ENCODE measurements around the gene MED7.

The MED7 gene

GRCh38 chr5:157162919-157163510, 20.4 kb upstream of the MED7 start:
- DNase-seq, result no peak

GRCh38 chr5:157161996-157162395, 19.3 kb upstream of the MED7 start:
- no peak for DNase-seq

- no peak for DNase-seq
Measured at GRCh38 chr5:157160001-157160400, 17.3 kb upstream of the MED7 start.

- no peak for DNase-seq
Measured at GRCh38 chr5:157159209-157159751, 16.6 kb upstream of the MED7 start.

- no peak for DNase-seq
Measured at GRCh38 chr5:157157293-157157891, 14.7 kb upstream of the MED7 start.

GRCh38 chr5:157155297-157155696, 12.6 kb upstream of the MED7 start:
- no peak for DNase-seq

GRCh38 chr5:157150995-157151394, 8.3 kb upstream of the MED7 start:
- DNase-seq, result no peak

- peak; percentile 51 for DNase-seq
Measured at GRCh38 chr5:157148734-157149615, 6.3 kb upstream of the MED7 start.

GRCh38 chr5:157143127-157143971, 684 bp upstream of the MED7 start:
- peak; percentile 62 for DNase-seq

- no peak for DNase-seq
Measured at GRCh38 chr5:157137691-157138090, 5.0 kb downstream of the MED7 start.

- no peak for DNase-seq
Measured at GRCh38 chr5:157132281-157132612, 10.4 kb downstream of the MED7 start.

- no peak for DNase-seq
Measured at GRCh38 chr5:157130925-157131324, 11.7 kb downstream of the MED7 start.

GRCh38 chr5:157121709-157122108, 21.0 kb downstream of the MED7 start:
- no peak for DNase-seq

GRCh38 chr5:157120102-157120501, 22.6 kb downstream of the MED7 start:
- DNase-seq, result no peak

- DNase-seq, result no peak
Measured at GRCh38 chr5:157116483-157116954, 26.1 kb downstream of the MED7 start.

GRCh38 chr5:157115502-157115901, 27.2 kb downstream of the MED7 start:
- no peak for DNase-seq

- DNase-seq, result no peak
Measured at GRCh38 chr5:157115012-157115411, 27.7 kb downstream of the MED7 start.

GRCh38 chr5:157113002-157113401, 29.7 kb downstream of the MED7 start:
- DNase-seq, result no peak

GRCh38 chr5:157109744-157110143, 32.9 kb downstream of the MED7 start:
- no peak for DNase-seq

- DNase-seq, result no peak
Measured at GRCh38 chr5:157108976-157109375, 33.7 kb downstream of the MED7 start, which contains the start of gene HAVCR2. Gene HAVCR2, minus strand, starts transcription at chr5:157109044. Its CDS starts 61 bp downstream, at chr5:157108983.

GRCh38 chr5:157107508-157107907, 35.2 kb downstream of the MED7 start:
- no peak for DNase-seq

GRCh38 chr5:157106630-157107461, 35.8 kb downstream of the MED7 start:
- no peak for DNase-seq
